ENCODE measurements around the gene NELFE.

DNA sequence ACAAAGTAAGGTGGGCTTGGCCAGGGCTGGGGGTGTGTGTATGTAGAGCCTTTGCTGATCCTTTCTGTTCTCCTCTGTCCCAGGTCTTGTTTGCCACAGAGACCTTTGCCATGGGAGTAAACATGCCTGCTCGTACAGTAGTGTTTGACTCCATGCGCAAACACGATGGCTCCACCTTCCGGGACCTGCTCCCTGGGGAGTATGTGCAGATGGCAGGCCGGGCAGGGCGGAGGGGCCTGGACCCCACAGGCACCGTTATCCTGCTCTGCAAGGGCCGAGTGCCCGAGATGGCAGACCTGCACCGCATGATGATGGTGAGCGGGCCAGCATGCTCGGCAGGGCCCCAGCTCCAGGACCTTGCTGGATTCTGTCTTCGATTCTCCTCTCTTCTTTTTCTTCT, 6.9 kb upstream of the NELFE start:
- TF ChIP-seq EZH2 (IDR thresholded peaks at IDR 0.05; ENCODE audit: insufficient read depth, low read length), result no peak
- TF ChIP-seq, protein P1, sequence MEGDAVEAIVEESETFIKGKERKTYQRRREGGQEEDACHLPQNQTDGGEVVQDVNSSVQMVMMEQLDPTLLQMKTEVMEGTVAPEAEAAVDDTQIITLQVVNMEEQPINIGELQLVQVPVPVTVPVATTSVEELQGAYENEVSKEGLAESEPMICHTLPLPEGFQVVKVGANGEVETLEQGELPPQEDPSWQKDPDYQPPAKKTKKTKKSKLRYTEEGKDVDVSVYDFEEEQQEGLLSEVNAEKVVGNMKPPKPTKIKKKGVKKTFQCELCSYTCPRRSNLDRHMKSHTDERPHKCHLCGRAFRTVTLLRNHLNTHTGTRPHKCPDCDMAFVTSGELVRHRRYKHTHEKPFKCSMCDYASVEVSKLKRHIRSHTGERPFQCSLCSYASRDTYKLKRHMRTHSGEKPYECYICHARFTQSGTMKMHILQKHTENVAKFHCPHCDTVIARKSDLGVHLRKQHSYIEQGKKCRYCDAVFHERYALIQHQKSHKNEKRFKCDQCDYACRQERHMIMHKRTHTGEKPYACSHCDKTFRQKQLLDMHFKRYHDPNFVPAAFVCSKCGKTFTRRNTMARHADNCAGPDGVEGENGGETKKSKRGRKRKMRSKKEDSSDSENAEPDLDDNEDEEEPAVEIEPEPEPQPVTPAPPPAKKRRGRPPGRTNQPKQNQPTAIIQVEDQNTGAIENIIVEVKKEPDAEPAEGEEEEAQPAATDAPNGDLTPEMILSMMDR (IDR thresholded peaks at IDR 0.05; ENCODE audit: insufficient read depth, low read depth, low read length), result no peak

Measured in astrocyte (in vitro differentiated cells and primary cell).